IMR-90 (cell line): ENCODE results near the gene COL1A1. TPM values are rescaled to one million over a fixed set of nuclear protein-coding genes. Genes with fewer than 3 reads are reported as not detected.
A peak's percentile ranks its signal among the peaks of the same experiment; 100 is the strongest.

Experiments
- ATAC-seq: fragments of 200-7000 bp; cut with Tn5 transposase; 2 replicates; pipeline ENCODE4 v1.9.1; 2020; ENCODE audit warnings: low read depth, mild to moderate bottlenecking, moderate library complexity
- BruUV-seq: library from RNA; stranded (reverse); fragments of 400-500 nt; replicated peaks from 2 replicates; lab custom pipeline; 2021; lab: Mats Ljungman, UMichigan
- CTCF ChIA-PET: fragments of 300-600 bp; formaldehyde crosslinking; extraction: SDS; loops from one replicate; lab custom pipeline; 2021; ENCODE audit warnings: antibody characterized with exemption; lab: Yijun Ruan, JAX
- POLR2A ChIA-PET: fragments of 300-600 bp; sonication (Branson Sonifier 250); formaldehyde crosslinking; loops from one replicate; lab custom pipeline; 2022; ENCODE audit warnings: antibody characterized with exemption; ENCODE audit not compliant: unreplicated experiment; lab: Charles Lee
- DNase-seq: peaks from one replicate; pipeline ENCODE4 v3.0.0; 2013
- H2AFZ ChIP-seq: replicated peaks from 2 replicates; pipeline ENCODE3; 2013; ENCODE audit warnings: low read length, mild to moderate bottlenecking; ENCODE audit not compliant: poor library complexity
- H2AK5ac ChIP-seq: 2 replicates; pipeline ENCODE4 v1.6.1; 2013; ENCODE audit warnings: low read depth, low read length, inconsistent platforms
- H2AK9ac ChIP-seq: replicated peaks from 2 replicates; pipeline ENCODE3; 2013; ENCODE audit warnings: mild to moderate bottlenecking, low read depth, low read length, moderate library complexity; ENCODE audit not compliant: poor library complexity
- H2BK120ac ChIP-seq: 2 replicates; pipeline ENCODE4 v1.6.1; 2013; ENCODE audit warnings: low read depth, low read length, inconsistent platforms
- H2BK15ac ChIP-seq: 3 replicates; pipeline ENCODE4 v1.6.1; 2013; ENCODE audit warnings: low read depth, low read length, inconsistent platforms
- H2BK20ac ChIP-seq: 2 replicates; pipeline ENCODE4 v1.6.1; 2013; ENCODE audit warnings: low read depth, mild to moderate bottlenecking, inconsistent platforms, low read length, moderate library complexity
- H2BK5ac ChIP-seq: 2 replicates; pipeline ENCODE4 v1.6.1; 2013; ENCODE audit warnings: mild to moderate bottlenecking, low read depth, low read length, inconsistent platforms; ENCODE audit not compliant: poor library complexity, severe bottlenecking
- H3K14ac ChIP-seq: replicated peaks from 2 replicates; pipeline ENCODE4 v1.6.1; 2013; ENCODE audit warnings: low read depth, low read length, inconsistent platforms
- H3K18ac ChIP-seq: 2 replicates; pipeline ENCODE4 v1.6.1; 2013; ENCODE audit warnings: low read depth, low read length, control low read depth
- H3K23ac ChIP-seq: 2 replicates; pipeline ENCODE4 v1.6.1; 2013; ENCODE audit warnings: low read depth, low read length, inconsistent platforms
- H3K27ac ChIP-seq: 2 replicates; pipeline ENCODE4 v1.5.1; 2013; ENCODE audit warnings: mild to moderate bottlenecking, control low read depth, low read length; ENCODE audit not compliant: insufficient read depth
- H3K27me3 ChIP-seq: 2 replicates; pipeline ENCODE4 v1.6.1; 2013; ENCODE audit warnings: low read length; ENCODE audit not compliant: control insufficient read depth, insufficient read depth
- H3K36me3 ChIP-seq: 2 replicates; pipeline ENCODE4 v1.6.1; 2013; ENCODE audit warnings: low read length, mixed read lengths; ENCODE audit not compliant: control insufficient read depth, insufficient read depth
- H3K4ac ChIP-seq: 2 replicates; pipeline ENCODE4 v1.6.1; 2013; ENCODE audit warnings: low read depth, low read length, inconsistent platforms
- H3K4me1 ChIP-seq: 2 replicates; pipeline ENCODE4 v1.6.1; 2013; ENCODE audit warnings: low read length, mixed read lengths; ENCODE audit not compliant: control insufficient read depth, insufficient read depth
- H3K4me2 ChIP-seq: 2 replicates; pipeline ENCODE4 v1.6.1; 2013; ENCODE audit warnings: low read depth, mild to moderate bottlenecking, control low read depth, low read length, moderate library complexity
- H3K4me3 ChIP-seq: 2 replicates; pipeline ENCODE4 v1.5.1; 2013; ENCODE audit warnings: low read depth, mild to moderate bottlenecking, control low read depth, low read length, moderate library complexity; ENCODE audit not compliant: insufficient read depth
- H3K56ac ChIP-seq: 2 replicates; pipeline ENCODE4 v1.6.1; 2013; ENCODE audit warnings: low read length, inconsistent platforms; ENCODE audit not compliant: insufficient read depth; ENCODE audit errors: extremely low read depth
- H3K79me1 ChIP-seq, 2 experiments: 2 replicates each; pipeline ENCODE4 v1.6.1; 2013; ENCODE audit warnings: low read length in 2 of 2, inconsistent platforms in 1 of 2, low read depth in 1 of 2
- H3K9ac ChIP-seq: 2 replicates; pipeline ENCODE4 v1.6.1; 2013; ENCODE audit warnings: low read depth, low read length, control low read depth
- H3K9me1 ChIP-seq: 2 replicates; pipeline ENCODE4 v1.6.1; 2013; ENCODE audit warnings: low read length, inconsistent platforms; ENCODE audit not compliant: insufficient read depth
- H3K9me3 ChIP-seq: 2 replicates; pipeline ENCODE4 v1.6.1; 2013; ENCODE audit warnings: low read length; ENCODE audit not compliant: control insufficient read depth, insufficient read depth
- H4K20me1 ChIP-seq: 2 replicates; pipeline ENCODE4 v1.6.1; 2013; ENCODE audit warnings: low read length, inconsistent platforms; ENCODE audit not compliant: insufficient read depth
- H4K5ac ChIP-seq: 2 replicates; pipeline ENCODE4 v1.6.1; 2013; ENCODE audit warnings: mild to moderate bottlenecking, low read depth, low read length, control low read depth
- H4K8ac ChIP-seq, 2 experiments: 2 replicates each; pipeline ENCODE4 v1.6.1; 2013; ENCODE audit warnings: low read depth in 2 of 2, low read length in 2 of 2, control low read depth in 1 of 2, inconsistent platforms in 1 of 2
- H4K91ac ChIP-seq: 2 replicates; pipeline ENCODE4 v1.6.1; 2013; ENCODE audit warnings: low read depth, low read length, inconsistent platforms; ENCODE audit not compliant: insufficient read depth
- CEBPB ChIP-seq: IDR thresholded peaks from 2 replicates; pipeline ENCODE4 v1.6.1; 2012; ENCODE audit warnings: low read depth, low read length, improper control_type of control experiment
- CHD1 ChIP-seq: IDR thresholded peaks from 2 replicates; pipeline ENCODE4 v1.6.1; 2012; ENCODE audit warnings: low read depth, low read length, improper control_type of control experiment
- MAZ ChIP-seq: IDR thresholded peaks from 2 replicates; pipeline ENCODE4 v1.6.1; 2012; ENCODE audit warnings: low read depth, mild to moderate bottlenecking, low read length, improper control_type of control experiment, moderate library complexity, borderline replicate concordance
- MXI1 ChIP-seq: IDR thresholded peaks from 2 replicates; pipeline ENCODE4 v1.6.1; 2012; ENCODE audit warnings: low read depth, mild to moderate bottlenecking, low read length, moderate library complexity, borderline replicate concordance
- POLR2A ChIP-seq: IDR thresholded peaks from 2 replicates; pipeline ENCODE4 v1.6.1; 2012; ENCODE audit warnings: mild to moderate bottlenecking, low read depth, low read length
- WGBS, 2 experiments: methylation state at CpG; one replicate each; pipeline versions ENCODE4 v1.1.5 to v1.1.7; 2013; ENCODE audit warnings: missing lambda C conversion rate in 2 of 2; ENCODE audit not compliant: insufficient read length in 1 of 2; ENCODE audit errors: extremely low coverage in 2 of 2; 5-methylcytosine and 5-hydroxymethylcytosine counted together
- dilution Hi-C: fragments of 300-500 bp; cut with HindIII; formaldehyde crosslinking; loops from one replicate; pipeline ENCODE4 v1.14.3; 2018; ENCODE audit warnings: low sequenced_read_pairs; ENCODE audit not compliant: unreplicated experiment
- in situ Hi-C: fragments of 300-500 bp; cut with MboI; formaldehyde crosslinking; loops from 3 replicates; pipeline ENCODE4 v1.14.3; 2019; ENCODE audit warnings: low sequenced_read_pairs, inconsistent platforms, mixed read lengths
- intact Hi-C: fragments of 100-400 bp; cut with micrococcal nuclease; formaldehyde crosslinking; loops from 2 replicates; pipeline ENCODE4 v1.10.0; 2022
- polyA plus RNA-seq, 3 experiments: library from polyadenylated mRNA; depleted of rRNA; stranded (reverse); fragments of >200 nt; gene quantifications; 2 replicates each; pipeline ENCODE4 v1.2.3, GENCODE V29; 2012; ENCODE audit warnings: low replicate concordance in 1 of 3
- total RNA-seq: library from RNA; depleted of rRNA; stranded (reverse); fragments of >200 nt; gene quantifications from 2 replicates; pipeline ENCODE4 v1.2.3, GENCODE V29; 2012

The COL1A1 gene
- total and polyA plus RNA-seq, 2 of the 4 experiments (the other 2 are of a cell fraction): 2,180 to 4,350 TPM

DNA sequence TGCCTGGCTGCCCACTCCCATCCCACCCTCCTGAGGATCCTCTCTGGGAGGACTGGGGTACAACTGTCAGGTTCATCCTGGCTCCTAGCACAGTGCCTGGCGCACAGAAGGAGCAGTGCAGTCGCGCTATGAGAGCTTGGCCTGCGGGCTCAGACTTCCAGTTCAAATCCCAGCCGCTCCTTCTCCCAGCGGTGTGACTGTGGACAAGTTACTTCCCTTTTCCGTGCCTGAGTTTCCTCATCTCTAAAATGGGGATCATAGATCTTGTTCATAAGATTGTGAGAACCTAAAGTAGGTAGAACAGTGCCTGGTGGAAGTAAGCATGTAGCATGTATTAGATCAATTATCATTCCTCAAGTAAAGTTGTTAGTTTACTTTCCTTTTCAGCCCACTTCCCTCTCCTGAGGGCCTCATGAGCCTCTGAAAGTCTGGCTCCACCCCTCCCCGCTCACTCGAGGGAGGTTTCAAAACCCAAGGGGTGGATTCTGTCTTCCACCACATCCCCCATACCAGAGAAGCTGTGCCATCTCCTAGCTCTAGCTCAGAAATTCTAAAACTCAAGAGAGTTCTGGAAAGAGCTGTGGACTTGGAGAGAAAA, 19.9 kb upstream of the COL1A1 start:
- Histone ChIP-seq H3K79me1 (peaks cover 13 to 43% of the 10 kb centered on the region in 2 experiments; a peak in 3 of 4 replicates), H3K27me3 (no peaks in the 10 kb centered on the region), H3K4me1 (peaks cover 37% of the 10 kb centered on the region), H3K36me3 (no peaks in the 10 kb centered on the region), H4K20me1 (peaks cover 4% of the 10 kb centered on the region; the same call in 1 of the 2 replicates), H3K27ac (peak overlapping the region; percentile 87), H3K14ac (peak overlapping the region; percentile 94), H2AK9ac (peak overlapping the region; percentile 59), H2BK20ac (peak overlapping the region; percentile 92), H2BK15ac (peak overlapping the region; percentile 87), H3K4me3 (no peak overlapping the region), H3K4ac (peak overlapping the region; percentile 93), H3K23ac (peak overlapping the region; percentile 10; the same call in 1 of the 2 replicates), H3K9me1 (peaks cover 19% of the 10 kb centered on the region), H4K5ac (peak overlapping the region; percentile 86), H3K4me2 (peak overlapping the region; percentile 64), H2BK5ac (peak overlapping the region; percentile 95), H4K8ac (peak overlapping the region; percentile 67), H2AK5ac (peak overlapping the region; percentile 84), H3K56ac (peak overlapping the region; percentile 57; the same call in 1 of the 2 replicates), H3K18ac (peak overlapping the region; percentile 94), H2BK120ac (peak overlapping the region; percentile 94), H3K9ac (peak overlapping the region; percentile 73), H3K9me3 (peaks cover 5% of the 10 kb centered on the region), H2AFZ (peak overlapping the region; percentile 2), H4K91ac (peak overlapping the region; percentile 96)
- dilution Hi-C loops (no loop called here), in situ Hi-C loops (no loop called here), intact Hi-C loops (no loop called here)
- WGBS, 2 experiments: 98% methylated on average over 5 of the region's 9 CpGs; no CpG with 5 or more reads in 1 of the 2 experiments
- ATAC-seq (peak; percentile 52), DNase-seq (peak; percentile 68)
- ChIA-PET CTCF (interaction anchor here (0.5 kb wide), 1 partner anchor 128 kb away, joined by 4 read pairs; no protein-coding TSS in a partner anchor), POLR2A (interaction anchor here (0.9 to 1.3 kb wide), 7 partner anchors 11 to 47 kb away, joined by 3 to 8 read pairs (median 4); partner anchors contain the start of gene COL1A1)
- TF ChIP-seq POLR2A (no peak), CEBPB (no peak), CHD1 (no peak), MXI1 (no peak), MAZ (0 out of 2 replicates have a peak, but pooled peaks have one; percentile 25)
- no TSS peak for BruUV-seq
